Epidermal melanocyte (primary cell): Measurements from ENCODE around the gene JAK1.

Experiments used
- DNase-seq: peaks from one replicate; pipeline ENCODE4 v3.0.0; 2011; ENCODE audit warnings: low spot score; ENCODE audit not compliant: insufficient read length

The JAK1 gene

DNA sequence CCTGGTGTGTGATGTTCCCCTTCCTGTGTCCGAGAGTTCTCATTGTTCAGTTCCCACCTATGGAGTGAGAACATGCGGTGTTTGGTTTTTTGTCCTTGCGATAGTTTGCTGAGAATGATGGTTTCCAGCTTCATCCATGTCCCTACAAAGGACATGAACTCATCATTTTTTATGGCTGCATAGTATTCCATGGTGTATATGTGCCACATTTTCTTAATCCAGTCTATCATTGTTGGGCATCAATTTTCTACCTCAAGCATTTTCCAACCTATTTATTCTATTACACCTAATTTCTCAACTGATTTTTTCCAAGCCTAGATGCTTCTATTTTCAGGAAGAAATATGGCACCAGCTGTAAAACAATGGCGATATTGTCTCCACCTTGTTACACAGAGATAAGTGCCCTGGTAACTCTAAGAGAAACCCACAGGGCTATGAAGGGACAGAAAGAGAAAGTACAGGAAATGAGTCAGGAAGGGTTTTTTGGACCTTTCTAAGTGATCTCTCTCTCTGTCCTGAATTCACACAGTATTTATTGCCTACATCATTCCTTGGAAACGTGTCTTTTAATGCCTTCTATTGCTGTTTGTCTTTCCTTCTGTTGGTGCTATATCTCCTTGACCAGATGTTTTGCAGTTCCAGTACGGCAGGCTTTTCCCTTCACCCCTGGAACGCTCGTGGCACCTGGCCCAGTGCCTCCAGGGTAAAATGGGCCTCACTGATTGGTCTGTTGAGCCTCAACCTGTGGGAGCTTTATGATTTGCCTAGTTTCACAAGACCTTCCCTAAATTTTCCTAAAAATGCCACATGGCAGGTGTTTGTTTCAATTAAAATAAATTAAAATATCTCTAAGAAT lies 14.6 kb upstream of the JAK1 start:
- DNase-seq: no peak

DNA sequence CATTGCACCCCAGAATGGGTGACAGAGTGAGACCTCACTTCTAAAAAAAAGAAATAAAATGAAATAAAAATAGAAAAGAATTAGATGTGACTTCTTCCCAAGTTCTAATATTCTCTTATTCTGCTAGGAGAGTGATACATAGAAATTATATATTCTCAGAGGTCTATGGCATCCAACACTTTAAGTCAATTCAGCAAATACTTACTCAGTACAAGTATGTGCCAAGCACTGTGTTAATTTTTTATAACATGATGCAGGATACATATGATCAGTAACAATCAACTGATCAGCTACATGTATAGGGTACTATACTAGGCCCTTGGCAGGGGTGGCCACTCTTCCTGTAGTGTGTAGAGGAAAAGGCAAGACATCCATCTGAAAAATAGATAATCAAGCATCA lies 13.0 kb upstream of the JAK1 start:
- no peak for DNase-seq

DNA sequence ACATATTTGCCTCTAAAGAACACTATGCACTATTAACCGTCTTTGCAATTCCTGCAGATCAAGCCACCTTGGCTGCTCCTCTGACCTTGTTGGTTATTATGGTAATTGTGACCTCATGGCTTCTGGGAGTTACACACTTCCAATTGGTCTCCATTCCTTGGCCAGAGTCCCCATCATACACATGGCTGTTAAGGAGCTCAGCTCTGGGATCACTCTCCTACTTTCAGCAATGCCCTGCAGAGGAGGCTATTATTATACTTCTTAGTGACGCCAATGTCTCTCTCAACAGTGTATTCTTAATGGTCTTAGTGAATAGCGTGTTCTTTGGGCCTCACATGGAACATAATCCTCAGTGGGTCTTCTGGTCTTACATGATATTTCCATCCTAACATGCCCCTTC lies 10.0 kb upstream of the JAK1 start:
- no peak for DNase-seq

DNA sequence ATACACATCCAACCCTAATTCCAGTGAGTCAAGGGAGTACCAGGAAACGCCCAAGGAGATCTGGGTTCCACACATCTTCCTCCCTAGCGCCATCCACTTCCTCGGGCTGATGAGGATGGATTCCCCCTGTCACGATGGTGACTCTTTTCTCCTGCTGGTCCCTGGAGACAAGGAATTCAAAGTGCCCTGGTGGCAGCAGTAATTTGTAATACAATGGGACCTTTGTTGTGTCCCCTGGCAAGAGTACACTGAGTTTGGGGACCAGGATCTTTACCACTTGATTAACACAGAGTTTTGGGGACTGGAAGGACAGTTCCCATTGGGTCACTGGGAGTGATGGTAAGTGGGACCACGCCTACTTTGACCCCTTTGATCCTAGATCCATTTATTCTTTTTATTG lies 9.4 kb upstream of the JAK1 start:
- DNase-seq: no peak

DNA sequence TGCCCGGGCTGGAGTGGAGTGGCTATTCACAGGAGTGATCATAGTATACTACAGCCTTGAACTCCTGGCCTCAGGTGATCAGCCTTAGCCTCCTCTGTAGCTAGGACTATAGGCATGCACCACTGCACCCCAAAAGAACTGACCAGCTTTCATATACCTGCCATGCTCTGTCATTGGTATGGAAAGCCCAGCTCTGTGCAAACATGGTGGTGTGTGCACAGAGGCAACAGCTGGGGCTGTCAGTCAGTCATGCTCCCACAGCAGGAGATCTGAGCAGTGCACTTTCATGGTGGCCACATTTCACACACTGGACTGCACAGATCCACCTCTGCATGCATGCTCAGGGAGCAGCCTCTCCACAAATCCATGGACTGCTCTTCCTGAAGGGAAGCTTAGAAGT lies 8.8 kb upstream of the JAK1 start:
- DNase-seq: no peak

DNA sequence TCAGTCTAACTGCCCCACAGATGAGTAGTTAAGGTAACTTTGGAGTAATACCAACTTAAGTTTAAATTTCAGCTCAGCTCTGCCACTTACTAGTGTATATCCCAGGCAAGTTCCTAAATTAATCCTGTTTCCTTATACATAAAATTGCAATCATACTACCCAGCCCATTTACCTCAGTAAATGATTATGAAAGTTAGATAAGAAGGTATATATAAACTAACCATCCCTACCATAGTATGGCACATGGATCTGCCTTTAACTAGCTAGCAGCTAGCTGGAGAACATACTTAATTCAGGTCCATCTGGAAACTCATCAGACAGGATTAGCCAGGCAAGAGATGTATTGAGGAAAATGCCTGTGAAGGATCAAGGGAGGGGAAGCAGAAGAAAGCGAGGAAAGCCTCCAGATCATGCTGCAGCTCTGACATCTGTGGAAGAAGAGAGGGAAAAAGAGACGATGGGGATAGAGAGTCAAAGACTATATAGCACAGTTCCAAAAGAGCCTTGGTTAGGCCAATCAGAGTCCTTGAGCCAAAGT lies 8.0 kb upstream of the JAK1 start:
- no peak for DNase-seq

DNA sequence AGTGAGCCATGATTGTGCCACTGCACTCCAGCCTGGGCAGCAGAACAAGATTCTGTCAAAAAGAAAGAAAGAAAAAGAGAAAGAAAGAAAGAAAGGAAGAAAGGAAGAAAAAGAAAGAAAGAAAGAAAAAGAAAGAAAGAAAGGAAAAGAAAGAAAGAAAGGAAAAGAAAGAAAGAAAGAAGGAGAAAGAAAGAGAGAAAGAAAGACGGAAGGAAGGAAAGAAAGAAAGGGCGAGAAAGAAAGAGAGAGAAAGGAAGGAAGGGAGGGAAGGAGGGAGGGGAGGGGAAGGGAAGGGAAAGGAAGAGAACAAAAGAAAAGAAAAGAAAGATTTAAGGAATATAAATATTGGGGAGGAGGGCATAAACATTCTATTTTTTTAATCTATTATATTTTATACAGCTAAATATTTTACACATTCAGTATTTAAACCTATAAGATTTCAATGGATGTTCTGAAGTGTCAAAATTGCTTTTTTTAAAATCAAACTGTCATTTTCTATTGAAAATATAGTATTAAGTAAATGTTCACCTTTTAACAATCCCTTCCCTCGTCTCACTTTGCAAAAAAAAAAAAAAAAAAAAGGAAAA lies 6.8 kb upstream of the JAK1 start:
- DNase-seq: no peak

DNA sequence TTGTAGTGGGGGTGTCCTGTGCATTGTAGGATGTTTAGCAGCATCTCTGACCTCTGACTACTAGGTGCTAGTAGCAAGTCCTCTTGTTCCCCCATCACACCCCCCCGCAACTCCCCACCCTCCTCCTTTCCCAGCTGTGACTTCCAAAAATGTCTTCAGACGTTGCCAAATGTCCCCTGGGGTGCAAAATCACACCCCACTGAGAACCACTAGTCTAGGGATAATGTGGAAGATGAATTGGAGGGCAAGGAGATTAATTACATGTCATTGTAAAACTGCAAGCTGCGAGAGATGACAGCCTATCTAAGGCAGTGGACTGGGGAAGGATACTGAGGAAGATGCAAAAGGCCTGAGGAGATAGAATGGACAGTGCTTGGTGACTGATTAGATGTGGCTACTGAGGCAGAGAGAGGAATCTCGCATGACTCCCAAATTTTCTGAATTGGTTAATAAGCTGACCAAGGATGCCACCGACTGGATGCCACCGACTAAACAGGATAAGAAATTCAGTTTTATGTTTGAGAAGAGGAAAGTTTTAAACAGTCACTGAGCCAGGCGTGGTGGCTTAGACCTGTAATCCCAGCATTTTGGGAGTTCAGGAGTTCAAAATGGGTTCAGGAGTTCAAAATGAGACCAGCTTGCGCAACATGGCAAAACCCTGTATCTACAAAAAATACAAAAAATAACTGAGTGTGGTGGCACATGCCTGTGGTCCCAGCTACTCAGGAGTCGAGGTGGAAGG lies 3.1 kb upstream of the JAK1 start:
- DNase-seq: no peak

DNA sequence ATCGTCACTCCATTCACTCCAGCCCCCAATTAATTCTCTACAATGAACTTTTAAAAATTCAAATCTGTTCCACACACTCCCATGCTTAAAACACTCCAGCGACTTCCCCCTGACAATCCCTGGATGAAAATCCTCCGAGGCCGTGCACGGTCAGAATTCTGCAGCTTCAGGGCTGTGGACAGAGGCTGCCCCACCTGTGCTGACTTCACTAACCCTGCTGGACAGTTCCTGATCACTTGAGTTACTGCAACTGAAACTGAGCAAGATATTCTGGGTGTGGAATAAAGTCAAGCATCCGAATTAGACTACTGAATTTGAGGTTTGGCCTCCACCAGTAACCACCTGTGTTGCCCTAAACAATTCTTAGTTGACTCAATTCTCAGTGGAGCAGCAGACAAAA lies 1.0 kb upstream of the JAK1 start:
- DNase-seq: no peak

DNA sequence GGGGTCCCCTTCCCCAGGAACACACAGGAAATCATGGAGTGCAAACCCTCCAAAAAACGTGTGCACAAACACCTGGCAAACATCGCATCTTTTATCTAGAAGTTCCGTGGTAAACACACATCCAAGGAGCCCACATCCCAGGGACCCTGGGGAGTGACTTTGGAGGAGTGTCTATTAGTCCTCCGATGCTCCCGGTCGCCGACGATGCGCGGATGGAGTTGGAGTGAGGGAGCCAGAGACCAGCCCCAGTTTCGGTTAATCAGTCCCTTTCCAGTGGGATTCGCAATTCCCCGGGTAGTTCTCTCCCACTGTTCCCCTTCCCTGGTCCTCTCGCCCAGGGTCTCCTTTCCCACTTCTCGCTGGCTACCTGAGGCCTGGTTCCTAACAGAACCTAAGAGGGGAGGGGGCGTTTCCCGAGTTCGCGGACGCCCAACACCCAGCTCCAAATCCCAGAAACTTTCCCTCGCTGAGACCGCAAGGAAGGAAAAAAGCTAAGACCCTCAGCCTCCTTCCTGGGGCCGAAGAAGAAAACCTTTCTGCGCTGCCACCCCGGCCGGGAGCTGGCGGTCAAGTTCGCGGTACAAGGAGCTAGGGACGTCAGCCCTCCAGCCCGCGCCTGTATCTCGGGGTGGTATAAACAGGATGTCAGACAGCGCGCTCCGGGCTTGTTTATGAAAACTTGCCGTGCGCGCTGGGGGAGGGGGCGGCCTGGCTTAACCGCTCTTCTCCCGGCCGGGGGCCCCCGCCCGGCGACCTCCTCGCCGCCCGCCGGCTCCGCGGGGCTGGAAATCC lies 787 bp downstream of the JAK1 start:
- peak; percentile 56 for DNase-seq

DNA sequence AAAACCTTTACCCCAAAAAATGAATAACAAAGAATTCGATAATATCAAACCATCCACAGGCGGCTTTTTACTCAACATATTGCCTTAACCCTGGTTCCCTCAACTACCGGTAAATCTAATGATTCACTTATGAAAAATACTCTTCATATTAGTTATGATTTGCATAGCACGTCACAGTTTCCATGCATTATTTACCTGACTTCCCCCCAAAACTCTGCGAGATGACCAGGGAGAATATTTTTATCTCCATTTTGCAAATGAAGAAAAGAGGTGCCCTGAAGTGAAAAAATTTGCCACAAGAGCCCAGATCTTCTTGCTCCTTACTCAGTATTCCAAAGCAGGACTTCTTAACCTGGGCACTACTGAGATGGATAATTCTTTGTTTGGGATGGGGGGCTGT lies 2.9 kb downstream of the JAK1 start:
- DNase-seq: no peak

DNA sequence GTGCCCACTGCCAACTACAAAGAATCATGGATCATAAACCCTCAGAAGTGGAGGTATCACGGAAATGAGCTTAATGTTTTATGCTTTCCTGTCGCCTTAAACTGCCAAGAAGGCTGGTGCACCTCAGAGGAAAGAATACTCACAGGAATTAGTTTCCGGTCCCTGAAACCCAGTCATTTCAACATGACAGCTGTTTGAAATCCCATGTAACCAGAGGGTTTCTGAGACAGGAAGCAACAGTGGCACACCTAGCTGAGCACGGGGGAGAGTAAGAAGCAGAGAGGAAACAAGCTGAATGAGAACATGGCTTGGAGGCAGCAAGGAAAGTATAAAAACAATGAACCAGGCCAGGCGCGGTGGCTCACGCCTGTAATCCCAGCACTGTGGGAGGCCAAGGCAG lies 3.9 kb downstream of the JAK1 start:
- DNase-seq: no peak

DNA sequence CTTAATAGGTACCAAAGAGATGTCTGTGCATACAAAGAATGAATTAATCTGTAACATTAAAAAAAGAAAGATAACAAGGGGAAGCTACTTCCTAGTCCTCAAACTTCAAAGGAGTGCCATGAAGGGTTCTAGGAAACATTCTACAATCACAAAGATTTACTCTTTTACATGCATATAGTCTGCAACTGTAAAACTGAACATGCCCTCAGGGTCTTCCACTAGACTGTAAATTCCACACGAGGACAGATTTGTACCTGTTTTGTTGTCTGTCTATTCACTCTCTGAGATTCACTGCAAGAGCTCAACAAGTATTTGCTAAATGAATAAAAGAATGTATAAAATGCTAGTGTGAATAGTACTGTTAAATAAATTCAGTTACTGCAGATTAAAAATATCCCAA lies 4.4 kb downstream of the JAK1 start:
- no peak for DNase-seq

DNA sequence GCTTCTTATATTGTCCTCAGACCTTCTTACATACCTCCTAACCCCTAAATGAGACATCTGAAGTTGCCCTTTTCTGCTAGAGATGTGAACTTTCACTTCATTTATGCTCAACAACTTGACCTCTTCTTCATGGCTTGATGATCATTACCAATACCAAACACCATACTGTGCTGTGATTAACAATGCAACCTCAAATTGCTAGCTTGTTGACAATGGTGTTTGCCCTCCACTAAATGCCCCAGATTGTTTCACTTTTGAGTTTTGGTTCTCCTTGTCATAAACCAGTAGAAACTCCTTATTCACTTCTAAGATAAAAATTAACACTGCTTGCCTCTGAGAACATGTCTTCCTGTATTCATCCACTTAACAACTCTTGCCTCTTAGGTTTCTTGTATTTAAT lies 5.6 kb downstream of the JAK1 start:
- no peak for DNase-seq

DNA sequence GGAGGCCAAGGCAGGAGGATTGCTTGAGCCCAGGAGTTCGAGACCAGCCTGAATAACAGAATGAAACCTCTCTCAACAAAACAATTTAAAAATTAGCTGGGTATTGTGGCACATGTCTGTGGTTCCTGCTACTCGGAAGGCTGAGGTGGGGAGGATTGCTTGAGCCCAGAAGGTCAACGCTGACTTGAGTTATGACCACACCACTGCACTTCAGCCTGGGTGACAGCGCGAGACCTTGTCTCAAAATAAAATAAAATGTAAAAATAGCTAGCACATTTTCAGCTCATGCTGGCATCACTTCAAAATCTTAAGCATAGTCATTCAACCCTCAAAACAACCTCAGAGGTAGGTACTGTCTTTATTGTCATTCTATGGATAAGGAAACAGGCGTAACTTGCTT lies 6.4 kb downstream of the JAK1 start:
- no peak for DNase-seq

DNA sequence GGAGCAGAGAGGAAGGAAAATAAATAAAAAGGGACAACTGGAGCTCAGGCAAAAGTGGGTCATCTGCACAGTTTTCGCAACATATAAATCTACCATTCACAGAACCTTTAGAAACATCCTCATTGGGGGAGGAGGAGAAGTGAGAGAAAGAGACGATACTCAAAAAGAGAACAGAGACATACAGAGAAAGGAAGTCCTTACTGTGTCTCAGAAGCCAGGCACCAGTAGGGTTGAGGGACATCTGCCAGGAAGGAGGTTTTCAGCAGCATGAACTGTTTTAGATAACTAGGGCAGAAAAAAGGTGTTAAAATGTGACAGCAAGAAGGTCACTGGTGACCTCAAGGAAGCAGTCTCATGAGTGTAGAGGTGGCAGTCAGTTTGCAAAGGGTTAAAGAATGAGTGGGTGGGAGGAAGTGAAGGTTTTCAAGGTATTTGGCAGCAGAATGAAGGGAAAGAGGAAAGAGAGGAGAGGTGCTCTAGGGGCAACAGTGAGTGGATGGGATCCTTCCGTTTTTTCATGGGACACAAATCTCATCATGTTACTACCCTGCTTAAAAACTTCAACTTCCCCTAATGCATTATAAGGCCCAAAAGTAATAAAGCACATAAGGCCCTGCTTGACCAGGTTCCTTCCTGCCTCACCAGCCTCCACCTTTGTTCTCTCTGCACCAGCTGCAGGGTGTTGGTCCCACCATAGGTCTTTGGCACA lies 9.5 kb downstream of the JAK1 start:
- no peak for DNase-seq

DNA sequence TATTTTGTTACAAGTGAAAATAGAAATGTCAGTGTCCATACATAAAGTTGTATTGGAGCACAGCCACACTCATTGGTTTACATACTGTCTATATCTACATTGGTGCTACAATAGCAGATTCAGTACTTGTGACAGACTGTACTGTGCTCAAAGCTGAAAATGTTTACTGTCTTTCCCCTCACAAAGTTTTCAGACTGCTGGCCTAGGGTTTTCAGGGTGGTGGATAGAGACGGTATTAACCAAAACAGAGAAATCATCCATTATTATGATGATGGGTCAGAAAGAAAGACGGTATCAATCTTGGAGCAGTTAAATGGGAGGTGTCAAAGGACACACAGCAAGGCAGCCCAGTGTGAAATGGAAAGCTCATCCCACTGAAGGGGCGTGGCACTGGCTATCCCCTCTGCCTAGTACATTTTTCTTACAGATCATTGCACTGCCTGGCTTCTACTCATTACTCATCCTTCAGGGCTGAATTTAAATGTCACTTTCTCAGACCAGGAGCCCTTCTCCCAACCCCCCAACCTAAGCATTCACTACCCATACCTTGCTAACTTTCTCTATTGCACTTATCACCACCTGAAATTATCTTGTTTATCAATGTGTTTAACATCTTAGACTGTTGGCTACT lies 10.2 kb downstream of the JAK1 start:
- no peak for DNase-seq

DNA sequence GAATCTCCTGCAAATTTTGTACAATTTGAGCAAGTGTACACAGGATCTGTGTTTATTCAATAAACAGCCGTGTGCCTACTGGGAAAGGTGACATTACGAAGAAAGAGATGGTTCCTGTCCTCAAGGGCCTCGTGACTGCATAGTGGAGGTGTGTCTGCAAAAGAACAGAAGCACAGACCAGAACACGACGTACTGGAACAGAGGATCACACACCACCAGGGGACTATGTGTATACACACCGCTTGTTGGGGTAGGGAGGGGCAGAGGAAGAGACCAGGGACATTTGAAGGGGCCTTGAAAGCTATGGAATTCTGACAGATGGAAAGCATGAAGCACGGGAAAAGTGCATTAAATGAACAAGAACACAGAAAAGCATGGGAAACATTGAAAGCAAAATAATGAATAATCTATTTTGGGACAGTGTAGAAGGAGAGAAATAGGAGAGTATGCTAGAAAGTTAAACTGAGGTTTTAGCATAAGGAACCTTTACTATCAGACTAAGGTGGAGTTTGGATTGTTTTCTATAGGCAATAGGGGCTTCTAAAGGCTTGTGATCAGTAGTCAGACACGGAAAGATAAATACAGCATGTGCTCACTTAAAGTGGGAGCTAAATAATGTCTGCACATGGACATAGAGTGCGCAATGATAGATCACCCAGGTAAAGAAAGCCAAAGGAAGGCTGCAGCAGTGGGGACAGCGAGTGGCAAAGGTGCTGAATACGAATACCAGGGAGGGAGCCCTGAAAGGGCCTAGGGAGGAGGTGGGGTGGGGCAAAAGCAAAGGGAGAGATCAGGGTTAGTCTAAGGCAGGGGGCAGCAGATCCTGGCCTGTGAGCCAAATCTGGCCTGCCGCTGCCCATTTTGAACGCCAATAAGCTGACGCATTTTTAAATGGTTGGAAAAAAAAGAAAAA lies 11.0 kb downstream of the JAK1 start:
- no peak for DNase-seq

DNA sequence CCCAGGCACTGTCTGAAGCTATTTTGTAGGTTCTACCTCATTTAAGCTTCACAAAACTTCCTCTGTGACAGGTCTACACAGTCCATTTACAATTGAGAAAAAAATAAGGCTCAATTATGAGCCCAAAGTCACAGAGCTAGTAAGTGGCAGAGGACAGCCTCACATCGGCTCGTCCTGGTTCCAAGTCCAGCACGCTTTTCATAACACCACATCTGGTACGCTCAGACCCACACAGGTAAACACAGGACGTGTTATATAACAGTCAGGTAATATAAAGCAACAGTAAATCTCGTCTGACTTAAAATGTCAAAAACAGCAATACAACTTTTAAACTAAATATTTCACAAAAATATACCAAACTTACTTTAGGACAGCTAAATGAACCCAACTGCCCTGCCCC lies 13.1 kb downstream of the JAK1 start:
- DNase-seq: no peak
